OCI-LY3 (cell line): ENCODE data around the gene QSOX2.

Experiments
- CTCF ChIP-seq: fragments of 200-600, 300-600 bp; sonication (generic); IDR thresholded peaks from 2 replicates; pipeline ENCODE4 v1.5.1; 2014; ENCODE audit warnings: antibody characterized with exemption, low read length, low read depth
- EZH2phosphoT487 ChIP-seq: fragments of 200-600 bp; shearing (Covaris generic); IDR thresholded peaks from 2 replicates; pipeline ENCODE4 v1.6.1; 2018; ENCODE audit warnings: antibody characterized with exemption, mixed run types, low read depth

DNA sequence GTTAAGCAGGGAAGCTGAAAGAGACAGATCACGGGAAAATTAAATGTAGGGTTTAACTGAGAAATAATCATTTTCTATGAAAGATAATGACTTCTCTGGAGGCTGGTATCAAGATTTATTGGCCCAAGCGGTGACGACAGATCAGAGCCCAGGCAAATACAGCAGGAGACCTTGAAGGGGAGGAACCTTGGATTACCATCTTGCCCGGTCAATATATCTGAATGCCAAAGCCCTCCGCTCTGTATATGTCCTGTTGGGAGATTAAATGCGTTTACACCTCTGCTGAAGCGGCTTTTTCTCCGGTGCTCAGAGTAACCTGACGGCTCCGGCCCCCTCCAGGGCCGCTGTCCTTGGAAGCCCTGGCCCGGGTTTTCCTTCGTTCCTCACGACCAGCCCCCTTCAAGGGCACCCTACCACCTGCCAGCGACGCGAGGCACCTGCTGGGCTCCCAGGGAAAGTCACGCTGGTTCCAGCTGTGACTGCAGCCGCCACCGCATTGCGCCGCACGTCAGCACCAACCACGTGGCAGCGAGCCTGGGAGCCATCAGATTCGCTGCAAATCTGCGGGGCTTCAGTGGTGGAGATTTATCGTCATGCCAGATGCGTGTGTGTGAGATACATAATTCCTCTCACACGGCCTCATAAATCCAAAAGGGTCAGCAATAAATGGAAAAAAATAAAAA, 4.4 kb upstream of the QSOX2 start:
- TF ChIP-seq CTCF (no peak), EZH2phosphoT487 (no peak)
